IMR-90 (cell line): ENCODE data around the gene PIPOX.
"Not testable (repeated sequence)": the region's sequence is repeated elsewhere in the genome, so short reads cannot be mapped to it uniquely, and the experiment has no call there.

Experiments
- CTCF ChIP-seq: conservative IDR thresholded peaks from 2 replicates; pipeline ENCODE4 v1.5.1; 2012; ENCODE audit warnings: mild to moderate bottlenecking, low read depth, low read length, improper control_type of control experiment
- FOS ChIP-seq: fragments of 150-350 bp; IDR thresholded peaks from 2 replicates; pipeline ENCODE4 v1.6.1; 2016; ENCODE audit warnings: low read depth, low read length
- MAZ ChIP-seq: IDR thresholded peaks from 2 replicates; pipeline ENCODE4 v1.6.1; 2012; ENCODE audit warnings: low read depth, mild to moderate bottlenecking, low read length, improper control_type of control experiment, moderate library complexity, borderline replicate concordance
- MXI1 ChIP-seq: IDR thresholded peaks from 2 replicates; pipeline ENCODE4 v1.6.1; 2012; ENCODE audit warnings: low read depth, mild to moderate bottlenecking, low read length, moderate library complexity, borderline replicate concordance
- POLR2A ChIP-seq: IDR thresholded peaks from 2 replicates; pipeline ENCODE4 v1.6.1; 2012; ENCODE audit warnings: mild to moderate bottlenecking, low read depth, low read length
- RAD21 ChIP-seq: IDR thresholded peaks from 2 replicates; pipeline ENCODE4 v1.6.1; 2012; ENCODE audit warnings: low read length, improper control_type of control experiment
- RFX5 ChIP-seq: IDR thresholded peaks from 2 replicates; pipeline ENCODE4 v1.8.0; 2012; ENCODE audit warnings: low read depth, mild to moderate bottlenecking, low read length, moderate library complexity
- SMC3 ChIP-seq: fragments of 150-350 bp; IDR thresholded peaks from 2 replicates; pipeline ENCODE4 v1.6.1; 2016; ENCODE audit warnings: low read depth, mild to moderate bottlenecking, antibody characterized with exemption, low read length, moderate library complexity
- USF2 ChIP-seq: fragments of 150-350 bp; IDR thresholded peaks from 2 replicates; pipeline ENCODE4 v1.6.1; 2017; ENCODE audit warnings: mild to moderate bottlenecking, antibody characterized with exemption, low read length, low read depth

GRCh38 chr17:29088782-29089181 is 45.8 kb downstream of the PIPOX start:
- not testable (repeated sequence) for TF ChIP-seq CTCF, POLR2A, RAD21, USF2, SMC3, MXI1, FOS, MAZ, RFX5
